SK-N-SH (cell line): ENCODE results near the gene SLC6A9. TPM values are rescaled to one million over a fixed set of nuclear protein-coding genes. Genes with fewer than 3 reads are reported as not detected.

Experiments
- CTCF ChIA-PET: fragments of 300-600, 350-600 bp; formaldehyde crosslinking; extraction: SDS; loops from one replicate; lab custom pipeline; 2021; lab: Yijun Ruan, JAX
- POLR2A ChIA-PET: fragments of 350-600 bp; sonication (Branson Sonifier 250); formaldehyde crosslinking; extraction: SDS; loops from one replicate; lab custom pipeline; 2020; ENCODE audit warnings: antibody characterized with exemption, inconsistent platforms; lab: Yijun Ruan, JAX
- DNase-seq: peaks from one replicate; pipeline ENCODE4 v3.0.0; 2012
- H2AFZ ChIP-seq: fragments of 200-600 bp; sonication (generic); 2 replicates; pipeline ENCODE4 v1.8.1; 2016; ENCODE audit warnings: antibody characterized with exemption, mild to moderate bottlenecking, low read depth
- H3F3A ChIP-seq: fragments of 200-600 bp; sonication (generic); replicated peaks from 2 replicates; pipeline ENCODE3; 2016; ENCODE audit warnings: antibody characterized with exemption, mild to moderate bottlenecking; ENCODE audit not compliant: insufficient read depth
- H3K27ac ChIP-seq, 2 experiments: fragments of 200-500 bp in 1 of 2; fragments of 200-600 bp in 1 of 2; sonication (Bioruptor generic) in 1 of 2; sonication (generic), shearing (Covaris generic) in 1 of 2; 2 replicates each; pipeline versions ENCODE4 v1.5.1 to v1.6.1; 2014 to 2016; ENCODE audit warnings: low read depth in 2 of 2, inconsistent platforms in 1 of 2, low read length in 1 of 2, mild to moderate bottlenecking in 1 of 2, mixed read lengths in 1 of 2
- H3K27me3 ChIP-seq: fragments of 200-600 bp; sonication (generic), shearing (Covaris generic); 2 replicates; pipeline ENCODE4 v1.6.1; 2016; ENCODE audit warnings: mixed run types; ENCODE audit not compliant: insufficient read depth
- H3K36me3 ChIP-seq, 2 experiments: fragments of 200-500 bp in 1 of 2; fragments of 200-600 bp in 1 of 2; sonication (Bioruptor generic) in 1 of 2; sonication (generic) in 1 of 2; replicated peaks in 1 of 2; 2 replicates each; pipeline versions ENCODE3 to v1.5.1; 2014 to 2016; ENCODE audit warnings: low read length in 1 of 2, mild to moderate bottlenecking in 1 of 2; ENCODE audit not compliant: insufficient read depth in 2 of 2, control insufficient read depth in 1 of 2
- H3K4me1 ChIP-seq, 2 experiments: fragments of 200-500 bp in 1 of 2; fragments of 200-600 bp in 1 of 2; sonication (Bioruptor generic) in 1 of 2; sonication (generic), shearing (Covaris generic) in 1 of 2; 2 replicates each; pipeline versions ENCODE4 v1.5.1 to v1.6.1; 2014 to 2016; ENCODE audit warnings: low read depth in 1 of 2, low read length in 1 of 2, mixed run types in 1 of 2; ENCODE audit not compliant: insufficient read depth in 2 of 2, control insufficient read depth in 1 of 2
- H3K4me2 ChIP-seq: fragments of 200-600 bp; sonication (generic), shearing (Covaris generic); 2 replicates; pipeline ENCODE4 v1.6.1; 2017; ENCODE audit warnings: mixed run types
- H3K4me3 ChIP-seq, 2 experiments: fragments of 200-500 bp in 1 of 2; fragments of 200-600 bp in 1 of 2; sonication (Bioruptor generic) in 1 of 2; sonication (generic), shearing (Covaris generic) in 1 of 2; 2 replicates each; pipeline versions ENCODE4 v1.5.1 to v1.8.1; 2014 to 2016; ENCODE audit warnings: low read depth in 2 of 2, inconsistent platforms in 1 of 2, low read length in 1 of 2, mild to moderate bottlenecking in 1 of 2, mixed read lengths in 1 of 2, moderate library complexity in 1 of 2
- H3K79me2 ChIP-seq: fragments of 200-600 bp; sonication (generic); 2 replicates; pipeline ENCODE4 v1.8.1; 2017; ENCODE audit warnings: mild to moderate bottlenecking; ENCODE audit not compliant: insufficient read depth
- H3K9ac ChIP-seq: fragments of 200-600 bp; sonication (generic); 2 replicates; pipeline ENCODE4 v1.6.1; 2017; ENCODE audit warnings: mixed run types
- H3K9me2 ChIP-seq: fragments of 200-600 bp; sonication (generic); 2 replicates; pipeline ENCODE4 v1.6.1; 2017; ENCODE audit warnings: mixed run types
- H3K9me3 ChIP-seq: fragments of 200-600 bp; sonication (generic); 2 replicates; pipeline ENCODE4 v1.6.1; 2017; ENCODE audit warnings: mixed run types, mild to moderate bottlenecking, moderate library complexity
- H4K20me1 ChIP-seq: fragments of 200-600 bp; sonication (generic); 2 replicates; pipeline ENCODE4 v1.6.1; 2017; ENCODE audit warnings: mild to moderate bottlenecking, mixed run types; ENCODE audit not compliant: insufficient read depth
- ELF1 ChIP-seq: IDR thresholded peaks from 2 replicates; pipeline ENCODE4 v1.4.0; 2012
- EP300 ChIP-seq, 2 experiments: IDR thresholded peaks; 2 replicates each; pipeline versions ENCODE4 v1.4.0 to v1.6.1; 2012; ENCODE audit warnings: borderline replicate concordance in 1 of 2, low read depth in 1 of 2, low read length in 1 of 2
- EZH2phosphoT487 ChIP-seq: fragments of 200-600 bp; sonication (generic); IDR thresholded peaks from 2 replicates; pipeline ENCODE4 v1.6.1; 2017; ENCODE audit warnings: low read depth, mixed run types, mild to moderate bottlenecking, antibody characterized with exemption, moderate library complexity, borderline replicate concordance
- FOXM1 ChIP-seq: IDR thresholded peaks from 2 replicates; pipeline ENCODE4 v1.4.0; 2012; ENCODE audit warnings: low read depth, mild to moderate bottlenecking
- GATA2 ChIP-seq: sonication (generic); formaldehyde crosslinking; IDR thresholded peaks from 2 replicates; pipeline ENCODE4 v1.5.0; 2020; ENCODE audit warnings: mild to moderate bottlenecking, missing genetic modification reagents
- JUND ChIP-seq: IDR thresholded peaks from 2 replicates; pipeline ENCODE4 v1.4.0; 2012
- NFIC ChIP-seq: IDR thresholded peaks from 2 replicates; pipeline ENCODE4 v1.4.0; 2012; ENCODE audit warnings: borderline replicate concordance
- RAD21 ChIP-seq: IDR thresholded peaks from 2 replicates; pipeline ENCODE4 v1.6.1; 2012; ENCODE audit warnings: mild to moderate bottlenecking, low read length
- RCOR1 ChIP-seq: fragments of 150-350 bp; IDR thresholded peaks from 2 replicates; pipeline ENCODE4 v1.6.1; 2017; ENCODE audit warnings: antibody characterized with exemption, low read length
- REST ChIP-seq: IDR thresholded peaks from 2 replicates; pipeline ENCODE4 v1.6.1; 2012; ENCODE audit warnings: mild to moderate bottlenecking, low read depth, low read length, moderate library complexity
- RFX5 ChIP-seq: IDR thresholded peaks from 2 replicates; pipeline ENCODE4 v1.6.1; 2012; ENCODE audit warnings: mild to moderate bottlenecking, improper control_type of control experiment, low read length
- SIN3A ChIP-seq: IDR thresholded peaks from 2 replicates; pipeline ENCODE4 v1.6.1; 2012; ENCODE audit warnings: low read depth, mild to moderate bottlenecking, low read length, moderate library complexity, borderline replicate concordance
- SMC3 ChIP-seq: IDR thresholded peaks from 2 replicates; pipeline ENCODE4 v1.6.1; 2012; ENCODE audit warnings: low read depth, low read length, improper control_type of control experiment
- TCF12 ChIP-seq: IDR thresholded peaks from 2 replicates; pipeline ENCODE4 v1.4.0; 2012
- TEAD4 ChIP-seq: IDR thresholded peaks from 2 replicates; pipeline ENCODE4 v1.4.0; 2012; ENCODE audit warnings: mild to moderate bottlenecking, borderline replicate concordance; ENCODE audit not compliant: insufficient read depth
- USF1 ChIP-seq: IDR thresholded peaks from 2 replicates; pipeline ENCODE4 v1.4.0; 2012; ENCODE audit warnings: low read depth, borderline replicate concordance
- USF2 ChIP-seq: fragments of 150-350 bp; IDR thresholded peaks from 2 replicates; pipeline ENCODE4 v1.6.1; 2017; ENCODE audit warnings: antibody characterized with exemption, low read length, low read depth, borderline replicate concordance
- ZBTB33 ChIP-seq: IDR thresholded peaks from 2 replicates; pipeline ENCODE4 v1.4.0; 2012; ENCODE audit warnings: low read depth, borderline replicate concordance
- WGBS: methylation state at CpG from one replicate; pipeline ENCODE4 v1.1.6; 2017; ENCODE audit warnings: low lambda C conversion rate; 5-methylcytosine and 5-hydroxymethylcytosine counted together
- polyA plus RNA-seq, 3 experiments: library from polyadenylated mRNA; depleted of rRNA; stranded (reverse); fragments of >200 nt; gene quantifications; 2 replicates each; pipeline ENCODE4 v1.2.3, GENCODE V29; 2012
- TF ChIP-seq, protein P1 (sequence below): IDR thresholded peaks from 2 replicates; pipeline ENCODE4 v1.4.0; 2012; ENCODE audit warnings: low read depth

SLC6A9 gene
- polyA plus RNA-seq, 1 of the 3 experiments (the other 2 are of a cell fraction): 3.9 TPM

GRCh38 chr1:44047131-44047530, 15.9 kb upstream of the SLC6A9 start (continued):
- TF ChIP-seq USF1 (no peak), REST (no peak)

DNA sequence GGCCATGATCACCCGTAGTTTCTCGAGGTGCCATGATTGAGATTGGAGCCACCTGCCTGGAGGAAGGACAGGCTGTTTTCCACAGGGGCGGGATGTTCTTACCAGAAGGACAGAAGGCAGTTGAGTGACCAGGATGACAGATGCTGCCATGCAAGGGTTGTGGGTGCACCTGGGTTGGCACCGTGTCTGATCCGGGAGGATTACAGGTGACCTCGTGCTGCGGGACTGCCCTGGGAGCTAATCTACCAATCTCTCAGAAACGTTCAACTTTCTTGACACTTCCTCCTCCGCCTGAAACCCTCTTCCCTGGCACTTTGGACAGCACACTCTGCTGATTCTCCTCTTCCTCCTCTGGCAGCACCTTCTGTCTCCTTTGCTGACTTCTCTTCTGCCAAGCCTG, 13.8 kb upstream of the SLC6A9 start:
- Histone ChIP-seq H2AFZ (no peak overlapping the region), H3K4me1 (peaks cover 0 to 13% of the 10 kb centered on the region in 2 experiments), H3K9me2 (no peaks in the 10 kb centered on the region), H3K36me3 (no peaks in the 10 kb centered on the region), H4K20me1 (no peaks in the 10 kb centered on the region), H3K27ac (no peak overlapping the region), H3K79me2 (no peaks in the 10 kb centered on the region), H3K9ac (no peak overlapping the region), H3K4me2 (no peak overlapping the region), H3K9me3 (no peaks in the 10 kb centered on the region), H3K4me3 (no peak overlapping the region), H3F3A (peaks cover 40% of the 10 kb centered on the region), H3K27me3 (no peaks in the 10 kb centered on the region)
- CTCF ChIA-PET: interaction anchor here (0.8 to 8.9 kb wide), 5 partner anchors 11 to 282 kb away, joined by 3 to 153 read pairs (median 6); partner anchors contain the start of genes IPO13 and SLC6A9
- no peak for DNase-seq
- 86% methylated on average over 9 of the region's 9 CpGs for WGBS
- POLR2A ChIA-PET: no interaction called here
- TF ChIP-seq JUND: no peak
- no peak for TF ChIP-seq SIN3A
- TF ChIP-seq RFX5: no peak
- TF ChIP-seq TEAD4: no peak
- no peak for TF ChIP-seq EP300 (IDR thresholded peaks at IDR 0.05; ENCODE audit: borderline replicate concordance in 1 of 2, low read depth in 1 of 2, low read length in 1 of 2)
- no peak for TF ChIP-seq FOXM1
- no peak for TF ChIP-seq RCOR1
- no peak for TF ChIP-seq RAD21
- TF ChIP-seq ZBTB33: no peak
- TF ChIP-seq ELF1: no peak
- TF ChIP-seq SMC3: no peak
- TF ChIP-seq USF1: no peak
- TF ChIP-seq TCF12: no peak
- TF ChIP-seq, protein P1, sequence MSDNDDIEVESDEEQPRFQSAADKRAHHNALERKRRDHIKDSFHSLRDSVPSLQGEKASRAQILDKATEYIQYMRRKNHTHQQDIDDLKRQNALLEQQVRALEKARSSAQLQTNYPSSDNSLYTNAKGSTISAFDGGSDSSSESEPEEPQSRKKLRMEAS: no peak
- no peak for TF ChIP-seq NFIC
- TF ChIP-seq REST: no peak
- TF ChIP-seq USF2: no peak
- no peak for TF ChIP-seq GATA2 (CRISPR knock-in tag)
- no peak for TF ChIP-seq EZH2phosphoT487
